HCEC 1CT (cell line): ENCODE data around the gene CD68.
"Not testable (repeated sequence)": the region's sequence is repeated elsewhere in the genome, so short reads cannot be mapped to it uniquely, and the experiment has no call there.

Experiments
- DNase-seq: peaks from one replicate; pipeline ENCODE4 v3.0.0-alpha.2; 2017

The CD68 gene

DNA sequence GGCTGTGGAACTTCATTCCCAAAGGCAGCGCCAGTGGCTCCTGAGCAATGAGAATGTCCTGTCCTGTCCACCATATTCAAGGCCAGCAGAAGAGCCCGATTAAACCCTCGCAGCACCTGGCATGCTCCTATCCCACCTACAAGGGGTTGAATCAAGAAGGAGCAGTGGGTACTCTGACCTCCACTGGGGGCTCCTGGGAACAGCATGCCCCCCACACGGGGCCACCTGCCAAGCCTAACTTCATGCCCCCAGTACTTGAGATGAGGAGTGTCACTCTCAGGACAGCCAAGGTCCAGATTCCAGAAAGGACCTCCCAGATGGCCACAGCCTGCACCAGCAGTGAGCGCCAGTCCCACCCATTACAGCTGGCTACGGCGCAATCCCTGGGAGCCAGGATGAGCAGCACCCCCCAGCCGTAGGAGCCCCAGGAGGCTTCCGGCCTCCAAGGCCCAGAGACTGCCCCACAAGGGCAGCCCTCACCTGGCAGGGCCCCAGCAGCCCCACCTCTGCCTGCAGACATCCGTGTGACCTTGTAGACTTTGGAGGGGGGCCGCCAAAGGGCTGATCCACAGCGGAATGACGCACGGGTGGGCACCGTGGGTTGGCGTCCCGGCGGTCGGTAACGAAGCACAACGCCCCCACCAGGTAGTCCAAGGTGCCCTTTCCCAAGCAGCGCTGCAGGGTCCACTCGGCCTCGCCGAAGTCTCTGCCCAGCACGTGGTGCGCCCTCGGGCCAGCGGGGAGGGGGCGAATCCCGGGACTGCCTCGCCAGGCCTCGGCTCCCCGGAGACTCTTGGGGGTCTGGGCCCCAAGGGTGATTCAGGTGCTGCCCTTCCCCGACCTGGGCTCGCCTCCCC, 3.2 kb downstream of the CD68 start:
- no peak for DNase-seq

- peak; percentile 94 for DNase-seq
Measured at GRCh38 chr17:7583253-7584109, 4.0 kb downstream of the CD68 start, which contains the start of gene MPDU1. Gene MPDU1 (plus strand): TSS chr17:7583852. CDS start chr17:7583863, 11 bp downstream.

GRCh38 chr17:7586673-7587419, 7.4 kb downstream of the CD68 start:
- DNase-seq = no peak

DNA sequence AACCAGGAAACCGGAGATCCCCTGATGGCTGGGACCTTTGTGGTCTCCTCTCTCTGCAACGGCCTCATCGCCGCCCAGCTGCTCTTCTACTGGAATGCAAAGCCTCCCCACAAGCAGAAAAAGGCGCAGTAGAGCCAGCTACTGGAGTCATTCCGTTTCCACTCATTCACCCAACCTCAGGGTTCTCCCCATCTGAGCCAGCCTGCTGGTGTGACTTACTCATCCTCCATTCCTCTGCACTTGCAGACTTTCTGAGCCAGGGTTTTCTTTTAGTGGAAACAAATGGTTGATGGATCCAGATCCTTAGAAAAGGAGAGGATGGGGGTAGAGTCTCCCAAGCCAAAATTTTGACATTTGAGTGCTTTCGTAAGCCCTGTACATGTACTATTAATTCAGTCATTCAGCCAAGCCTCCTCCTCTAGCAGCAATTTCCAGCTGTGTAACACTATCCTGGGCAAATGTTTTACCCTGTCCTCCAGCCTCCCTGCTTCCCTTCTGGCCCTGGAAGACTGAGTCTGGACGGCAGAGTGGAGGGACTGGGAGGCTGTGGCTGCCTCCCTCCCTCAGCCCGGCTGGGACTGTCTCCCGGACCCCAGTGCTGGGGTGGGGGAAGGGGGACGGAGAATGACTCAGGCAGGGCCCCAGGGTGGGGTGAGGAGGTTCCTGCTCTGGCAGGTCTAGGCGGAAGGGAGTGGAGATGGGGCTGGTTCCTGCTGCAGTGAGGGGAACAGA, 8.1 kb downstream of the CD68 start:
- peak; percentile 90 for DNase-seq

- DNase-seq = no peak
Measured at GRCh38 chr17:7588553-7589203, 9.2 kb downstream of the CD68 start.

DNA sequence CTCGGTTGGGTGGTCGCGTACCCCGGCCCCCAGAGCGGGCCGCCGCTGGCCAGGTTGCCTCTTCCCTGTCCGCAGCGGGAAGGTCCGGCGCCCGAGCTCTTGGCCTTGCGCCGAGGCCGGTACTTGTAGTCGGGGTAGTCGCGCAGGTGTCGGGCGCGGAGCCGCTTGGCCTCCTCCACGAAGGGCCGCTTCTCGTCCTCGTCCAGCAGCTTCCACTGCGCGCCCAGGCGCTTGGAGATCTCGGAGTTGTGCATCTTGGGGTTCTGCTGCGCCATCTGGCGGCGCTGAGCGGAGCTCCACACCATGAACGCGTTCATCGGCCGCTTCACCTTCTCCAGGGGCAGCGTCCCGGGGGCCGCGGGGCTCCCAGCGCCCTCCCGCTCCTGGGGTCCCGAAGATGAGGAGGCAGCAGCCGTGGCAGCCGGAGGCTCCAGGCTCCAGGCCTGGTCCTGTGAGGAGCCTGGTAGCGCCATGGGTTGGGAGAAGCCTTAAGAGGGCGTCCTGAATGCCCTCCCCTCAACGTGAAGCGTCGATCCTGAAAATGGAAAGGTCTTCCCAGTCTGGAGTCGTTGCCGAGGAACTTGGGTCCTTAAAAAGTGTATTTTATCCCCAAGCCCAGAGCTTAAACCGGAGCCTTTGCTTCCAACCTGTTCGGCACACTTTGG, 9.9 kb downstream of the CD68 start:
- DNase-seq = peak; percentile 71

GRCh38 chr17:7589891-7590691, 10.7 kb downstream of the CD68 start, which contains the start of gene SOX15:
Gene SOX15 (minus strand): TSS chr17:7590094. CDS start chr17:7589676, 418 bp downstream.
- DNase-seq = peak; percentile 59

GRCh38 chr17:7590743-7591142, 11.3 kb downstream of the CD68 start:
- peak; percentile 48 for DNase-seq

DNA sequence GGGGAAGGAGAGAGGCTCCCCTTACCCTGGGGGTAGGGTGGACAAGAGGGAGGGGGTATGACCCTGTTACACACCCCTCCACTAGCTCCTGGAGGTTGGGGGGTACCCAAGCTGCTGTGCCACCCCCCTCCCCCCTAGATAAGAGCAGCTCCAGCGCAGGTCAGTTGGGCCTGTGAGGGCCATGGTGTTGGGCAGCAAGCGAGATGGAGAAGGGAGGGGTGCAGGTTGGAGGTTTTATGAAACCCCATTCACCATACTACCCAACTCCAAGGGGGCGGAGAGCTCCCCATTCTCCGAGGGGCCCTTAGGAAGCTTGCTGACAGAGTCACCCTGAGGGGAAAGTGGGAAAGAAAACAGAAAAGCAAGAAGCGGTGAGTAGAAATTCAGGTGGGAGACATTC, 12.2 kb downstream of the CD68 start:
- DNase-seq = no peak

DNA sequence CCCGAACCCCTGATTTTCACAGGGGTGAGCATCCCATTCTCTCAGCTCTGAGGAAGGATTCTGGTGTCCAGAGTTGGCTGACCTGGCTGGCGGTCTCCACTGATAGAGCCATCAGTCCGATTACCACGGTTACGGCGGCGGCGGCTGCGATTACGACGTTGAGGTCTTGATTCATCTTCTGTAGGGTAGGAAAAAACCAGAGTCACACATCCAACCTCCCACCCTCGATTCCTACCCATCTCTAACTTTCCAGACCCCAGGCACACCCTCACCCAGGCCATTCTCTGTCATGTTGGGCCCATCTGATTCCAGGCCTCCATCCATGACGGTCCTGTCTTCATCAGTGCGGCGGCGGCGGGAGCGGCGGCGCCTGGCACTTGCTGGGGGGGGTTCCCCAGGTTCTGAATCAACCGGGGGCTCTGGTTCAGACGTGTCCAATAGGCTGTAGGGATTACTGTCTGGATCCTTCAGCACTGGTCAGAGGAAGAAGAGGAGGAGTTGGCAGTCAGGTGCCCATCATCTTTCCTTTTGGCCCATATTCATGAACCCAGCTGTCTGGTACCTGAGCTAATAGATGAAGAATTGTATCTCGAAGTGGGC, 13.1 kb downstream of the CD68 start:
- no peak for DNase-seq

- no peak for DNase-seq
Measured at GRCh38 chr17:7593296-7593695, 13.9 kb downstream of the CD68 start.

DNA sequence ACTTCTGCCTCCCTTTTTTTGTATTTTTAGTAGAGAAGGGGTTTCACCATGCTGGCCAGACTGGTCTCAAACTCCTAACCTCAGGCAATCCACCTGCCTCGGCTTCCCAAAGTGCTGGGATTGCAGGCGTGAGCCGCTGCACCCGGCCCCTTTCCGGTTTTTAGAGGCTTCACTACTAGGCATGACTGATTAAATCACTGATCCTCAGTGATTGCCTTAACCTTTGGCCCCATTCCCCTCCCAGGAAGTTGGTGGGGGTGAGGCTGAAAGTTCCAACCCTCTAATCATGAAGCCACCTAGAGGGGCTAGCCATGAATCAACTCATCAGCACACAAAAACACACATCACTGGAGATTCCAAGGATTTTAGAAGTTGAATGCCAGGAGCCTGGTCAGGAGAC, 18.1 kb downstream of the CD68 start:
- not testable (repeated sequence) for DNase-seq

DNA sequence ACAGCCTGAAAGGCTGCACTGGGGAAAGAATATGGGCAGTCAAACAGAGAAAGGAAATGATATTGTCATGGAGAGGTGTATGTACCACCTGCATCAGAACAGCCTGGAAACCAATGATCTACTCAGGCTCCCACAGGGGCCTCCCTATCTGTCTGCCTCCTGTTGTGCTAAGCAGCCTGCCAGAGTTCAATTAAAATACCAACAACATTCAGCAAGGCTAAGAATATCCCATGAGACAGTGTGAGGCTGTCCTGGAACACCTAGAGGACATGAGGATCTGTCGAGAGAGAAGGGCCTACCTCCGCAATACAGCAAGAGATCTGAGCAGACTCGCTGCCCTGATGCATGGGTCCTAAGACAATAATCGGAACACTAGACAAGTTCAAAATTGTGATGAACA, 26.8 kb downstream of the CD68 start:
- no peak for DNase-seq

GRCh38 chr17:7610641-7611040, 31.2 kb downstream of the CD68 start:
- no peak for DNase-seq

- DNase-seq = no peak
Measured at GRCh38 chr17:7611635-7612293, 32.3 kb downstream of the CD68 start.

DNA sequence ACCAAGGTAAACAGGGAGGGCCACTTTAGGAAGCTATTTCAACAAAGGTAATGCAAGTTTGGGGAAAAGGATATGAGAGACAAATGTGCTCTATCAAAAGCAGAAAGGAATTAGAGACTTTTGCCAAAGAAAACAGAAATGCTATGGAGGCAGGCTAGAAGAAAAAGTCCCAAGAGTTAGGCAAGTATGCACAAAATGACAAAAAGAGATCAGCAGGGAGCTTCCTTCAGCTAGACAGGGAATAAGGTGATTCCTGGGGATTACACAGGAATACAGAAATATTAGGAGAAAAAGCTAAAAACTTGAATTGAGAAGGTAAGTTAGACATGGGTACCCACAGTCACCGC, 32.8 kb downstream of the CD68 start:
- no peak for DNase-seq

DNA sequence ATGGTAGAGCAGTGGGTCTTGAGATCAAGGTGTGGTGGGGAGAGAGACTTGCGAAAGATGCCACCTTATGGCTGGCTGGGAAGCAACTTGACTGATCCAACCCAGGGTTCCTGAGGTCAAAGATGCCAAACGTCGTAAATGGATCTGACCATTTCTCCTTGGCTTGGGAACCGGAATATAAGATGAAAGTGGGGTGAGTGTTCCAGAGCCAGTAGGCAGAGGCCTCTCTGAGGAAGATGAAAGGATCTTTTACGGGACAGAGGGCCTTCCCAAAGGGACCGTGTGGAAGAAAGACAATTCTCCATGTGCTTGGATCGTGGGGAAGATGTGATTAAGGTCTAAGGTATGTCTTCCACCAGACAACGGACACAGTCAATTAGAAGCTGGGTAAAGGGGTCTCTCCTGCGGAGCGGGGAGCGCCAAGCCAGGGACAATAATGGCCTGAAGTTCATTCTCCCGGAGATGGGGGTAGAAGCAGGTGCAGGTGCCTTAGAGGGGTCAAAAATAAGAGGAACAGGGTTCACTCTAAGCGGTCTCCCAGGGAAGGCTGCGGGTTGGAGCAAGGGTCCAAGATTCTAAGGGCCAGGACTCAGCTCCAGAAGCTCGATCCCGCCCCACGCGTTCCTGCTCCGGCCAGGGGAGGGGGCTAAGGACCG, 34.5 kb downstream of the CD68 start:
- peak; percentile 37 for DNase-seq

GRCh38 chr17:7614425-7615264, 35.2 kb downstream of the CD68 start, which contains the start of gene FXR2:
Gene FXR2 (minus strand): TSS chr17:7614897. CDS start chr17:7614532, 365 bp downstream.
- peak; percentile 98 for DNase-seq
